ENCODE data around the gene POU3F1.

The POU3F1 gene

DNA sequence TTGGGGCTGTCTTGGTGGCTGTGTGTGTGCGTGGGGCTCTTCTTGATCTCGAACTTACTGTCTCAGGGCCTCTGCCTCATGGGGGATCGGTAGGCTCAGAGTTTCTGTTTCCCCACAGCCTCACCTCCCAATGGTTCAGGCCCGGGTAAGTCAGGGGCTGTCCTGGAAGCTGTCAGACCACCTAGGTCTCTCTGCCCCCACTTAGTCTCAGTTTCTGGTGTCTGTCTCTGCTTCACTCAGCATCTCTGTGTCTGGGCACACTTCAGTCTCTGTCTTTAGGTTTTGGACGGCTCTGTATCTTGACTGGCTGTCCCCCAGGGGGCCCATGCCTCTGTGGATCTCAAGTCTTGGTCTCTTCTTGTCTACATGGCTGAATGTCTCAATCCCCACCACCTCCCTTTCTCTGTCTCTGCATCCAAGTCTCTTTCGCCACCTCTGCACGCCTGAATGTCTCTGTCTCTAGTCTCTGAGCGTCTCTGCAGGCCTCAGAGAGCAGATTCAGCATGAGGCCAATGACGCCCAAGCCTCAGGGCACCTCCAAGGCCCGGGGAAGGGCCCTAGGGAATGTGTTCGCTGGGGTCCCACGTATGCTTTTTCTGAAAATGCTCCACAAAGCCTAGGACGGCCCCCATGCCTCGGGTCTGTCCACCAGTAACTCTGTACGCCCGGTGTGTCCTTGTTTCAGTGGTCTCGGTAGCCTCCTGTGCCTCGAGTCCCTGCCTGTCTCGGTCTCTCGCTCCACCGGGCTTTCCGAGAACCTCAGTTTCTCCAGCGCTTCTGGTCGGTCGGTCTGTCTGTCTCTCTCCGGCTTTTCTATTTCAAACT, 42.1 kb downstream of the POU3F1 start:
- peak in 3 of 4 experiments; percentile 23 to 44 (median 33) for DNase-seq

DNA sequence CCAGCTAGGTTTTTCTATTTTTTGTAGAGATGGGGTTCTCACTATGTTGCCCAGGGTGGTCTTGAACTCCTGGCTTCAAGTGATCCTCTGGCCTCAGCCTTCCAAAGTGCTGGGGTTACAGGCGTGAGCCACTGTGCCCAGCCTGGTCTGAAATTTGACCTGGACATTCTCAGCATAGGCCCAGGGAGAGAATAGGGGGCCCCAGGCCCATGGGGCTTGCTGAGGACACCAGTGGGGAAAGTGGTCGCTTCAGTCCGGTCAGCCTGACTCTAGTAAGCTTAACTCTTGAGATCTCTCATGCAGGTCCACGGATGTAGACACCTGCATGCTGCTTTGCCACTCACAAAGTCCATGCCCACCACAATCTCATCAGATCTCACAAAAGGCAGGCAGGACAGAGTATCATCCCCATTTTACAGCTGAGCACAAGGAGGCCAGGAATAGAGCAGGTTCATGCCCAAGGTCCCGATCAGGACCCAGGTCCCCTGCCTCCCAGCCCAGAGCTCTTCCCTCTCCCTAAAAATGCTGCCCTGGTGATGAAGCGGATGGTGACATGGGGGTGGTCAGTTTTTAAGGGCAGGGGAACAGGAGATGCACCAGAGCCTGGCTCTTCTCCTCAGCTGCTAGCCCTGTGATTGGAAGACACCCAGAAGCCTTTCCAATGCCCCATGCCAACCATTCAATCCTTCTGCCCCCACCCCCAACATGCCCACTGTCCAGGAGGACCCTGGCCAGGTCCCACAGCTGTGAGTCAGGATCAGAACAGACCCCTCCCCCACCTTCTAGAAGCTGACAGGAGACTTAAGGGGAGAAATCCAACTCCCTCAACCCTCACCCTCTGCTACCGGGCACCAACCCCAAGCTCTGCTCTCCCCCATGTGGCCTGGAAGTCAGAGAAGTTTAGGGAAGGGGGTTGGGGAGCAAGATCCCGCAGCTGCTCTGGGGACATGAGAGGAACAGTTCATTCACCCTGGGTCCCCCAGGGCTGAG, 43.0 kb downstream of the POU3F1 start:
- DNase-seq: peak in 3 of 4 experiments; percentile 28 to 51 (median 36)

DNA sequence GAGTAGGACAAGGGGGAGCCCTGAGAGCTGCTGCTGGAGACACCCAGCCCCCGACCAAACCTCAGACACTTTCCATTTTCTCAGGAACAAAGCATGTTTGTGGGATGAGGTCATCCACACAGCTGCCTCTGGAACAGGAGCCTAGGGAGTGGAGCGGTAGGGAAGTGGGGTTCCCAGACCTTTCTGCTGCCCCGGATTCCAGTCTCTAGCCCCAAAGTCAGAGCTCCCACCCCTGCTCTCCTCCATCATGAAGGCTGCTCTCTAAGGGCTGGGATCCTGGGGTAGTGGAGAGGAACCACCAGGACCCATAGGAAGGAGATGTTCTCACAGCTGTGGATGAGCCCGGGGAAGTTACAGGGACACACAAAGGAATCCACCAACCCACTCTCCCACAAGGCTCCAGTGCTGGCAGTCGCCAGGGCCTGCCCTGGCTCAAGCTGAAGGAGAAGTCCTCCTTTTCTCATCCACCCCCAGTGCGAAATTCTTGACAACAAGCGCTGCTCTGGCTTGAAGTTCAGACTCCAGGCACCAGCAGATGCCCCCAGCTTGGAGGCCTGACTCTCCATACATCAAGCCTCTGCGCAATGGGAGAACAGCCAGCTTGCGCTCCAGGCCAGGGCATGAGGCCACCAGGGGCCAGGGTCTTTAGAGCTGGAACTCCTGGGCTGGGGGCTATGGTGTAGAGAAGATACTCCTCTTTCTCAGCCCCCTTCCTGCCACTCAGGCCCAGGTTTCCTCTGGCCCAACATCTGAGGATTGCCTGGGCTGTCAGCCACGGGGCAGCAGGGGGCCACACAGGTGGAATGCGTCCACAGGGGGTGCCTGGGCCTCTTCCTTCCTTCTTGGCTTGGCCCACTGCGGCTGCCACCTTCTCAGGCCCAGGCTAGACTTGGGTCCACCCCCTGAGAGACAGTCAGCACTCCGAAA, 45.8 kb downstream of the POU3F1 start:
- DNase-seq: peak; percentile 46 to 76 (median 64)

DNA sequence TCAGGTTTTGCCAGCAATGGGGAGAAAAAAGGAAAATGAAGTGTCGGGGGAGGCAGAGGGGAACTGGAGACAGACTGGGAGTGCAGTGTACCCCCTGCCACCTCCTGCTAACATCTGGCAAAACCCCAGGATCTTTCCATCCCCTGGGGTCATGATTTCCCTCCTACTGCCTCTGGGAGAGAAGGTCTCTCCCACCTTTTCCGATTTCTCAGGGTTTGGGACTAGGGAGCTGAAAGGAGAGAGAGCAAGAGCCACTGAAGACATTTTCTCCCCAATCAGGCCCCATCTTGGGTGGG, 46.4 kb downstream of the POU3F1 start:
- DNase-seq: no peak

DNA sequence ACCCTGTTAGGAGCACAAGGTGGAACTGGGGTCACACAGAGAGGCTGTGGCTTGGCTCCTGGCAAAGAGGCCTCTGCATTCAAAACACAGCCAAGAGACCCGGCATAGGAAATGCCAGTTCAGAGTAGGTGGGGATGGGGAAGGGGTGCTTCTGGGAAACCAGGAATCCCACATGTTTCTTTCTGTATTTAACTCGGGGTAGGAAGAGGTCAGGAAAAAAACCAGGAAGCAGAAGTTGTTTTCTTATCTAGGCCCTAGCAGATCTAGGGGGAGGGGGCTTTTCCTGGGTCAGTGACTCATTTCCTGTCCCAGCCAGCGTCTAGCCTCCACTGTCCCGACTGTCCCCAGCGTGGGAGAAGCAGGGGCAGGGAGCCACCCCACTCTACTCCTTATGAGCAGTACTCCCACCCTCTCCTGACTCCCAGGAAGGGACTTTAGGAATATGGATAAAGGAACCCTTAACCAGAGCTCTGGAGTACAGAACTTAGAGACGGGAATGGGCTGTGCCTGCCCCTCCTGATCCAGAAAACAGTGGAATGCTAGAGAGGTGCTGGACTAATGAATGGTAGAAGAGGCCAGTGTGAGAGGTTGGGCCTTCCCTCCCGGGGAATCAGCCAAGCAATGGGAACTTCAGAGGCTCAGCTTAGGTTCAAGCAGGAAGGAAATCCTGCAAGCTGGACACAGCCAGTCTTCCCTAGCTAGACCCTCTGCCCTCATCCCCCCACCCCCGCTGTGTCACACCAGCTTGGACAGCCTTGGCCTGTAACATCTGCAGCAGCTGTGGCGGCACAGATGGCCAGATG, 47.0 kb downstream of the POU3F1 start:
- peak; percentile 60 to 81 (median 76) for DNase-seq

DNA sequence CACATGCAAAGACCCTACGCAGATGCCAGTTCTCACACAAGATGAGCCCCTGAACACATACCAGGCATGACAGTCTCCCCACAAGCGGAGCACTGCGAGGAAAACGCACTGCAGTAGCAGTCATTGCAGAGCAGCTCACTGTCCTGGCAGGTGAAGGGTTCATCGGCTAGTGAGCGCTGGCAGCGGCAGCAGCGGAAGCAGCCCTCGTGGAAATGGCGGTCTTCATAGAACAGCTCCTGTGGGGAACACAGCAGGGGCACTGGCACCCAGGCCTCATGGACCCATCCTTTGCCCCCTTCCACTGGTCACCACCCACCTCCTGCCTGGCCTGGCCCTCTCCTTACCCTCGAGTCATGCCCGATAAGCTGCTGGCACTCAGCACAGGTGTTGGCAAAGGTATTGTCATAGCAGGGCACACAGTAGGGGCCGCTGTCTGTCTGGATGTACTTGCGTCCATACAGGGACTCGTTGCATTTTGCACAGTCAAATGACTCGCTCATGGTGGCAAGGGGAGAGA, 47.6 kb downstream of the POU3F1 start:
- no peak for DNase-seq

DNA sequence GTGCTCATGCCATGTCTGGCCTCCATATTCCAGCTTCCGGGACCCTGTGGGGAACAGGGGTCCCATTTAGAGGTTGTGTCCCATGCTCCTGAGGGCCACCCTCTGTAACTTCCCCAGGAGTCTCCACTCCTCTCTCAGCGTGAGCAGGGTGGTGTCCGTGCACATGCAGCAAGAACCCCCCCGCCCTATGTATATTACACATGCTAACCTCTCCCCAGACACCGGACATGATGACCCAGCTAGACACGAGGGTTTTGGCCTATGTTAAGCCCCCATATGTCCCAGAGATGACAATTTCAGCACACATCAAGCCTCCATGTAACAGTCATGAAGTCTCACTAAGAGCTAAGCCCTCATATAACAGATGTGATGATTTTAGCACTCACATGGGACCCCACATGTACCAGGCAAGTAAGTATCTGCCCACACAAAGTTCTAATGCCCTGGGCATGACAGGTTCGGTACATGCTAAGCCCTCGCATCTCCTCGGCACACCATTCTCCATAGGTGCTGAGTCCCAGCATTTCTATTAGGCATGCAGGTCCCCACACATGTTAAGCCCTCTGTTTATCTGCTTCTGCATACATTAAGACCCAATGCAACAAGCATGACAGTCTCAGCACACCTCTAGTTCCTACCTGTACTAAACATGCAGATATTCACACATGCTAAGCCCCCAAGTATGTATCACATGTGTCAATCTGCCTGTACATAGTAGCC, 48.3 kb downstream of the POU3F1 start:
- no peak for DNase-seq

DNA sequence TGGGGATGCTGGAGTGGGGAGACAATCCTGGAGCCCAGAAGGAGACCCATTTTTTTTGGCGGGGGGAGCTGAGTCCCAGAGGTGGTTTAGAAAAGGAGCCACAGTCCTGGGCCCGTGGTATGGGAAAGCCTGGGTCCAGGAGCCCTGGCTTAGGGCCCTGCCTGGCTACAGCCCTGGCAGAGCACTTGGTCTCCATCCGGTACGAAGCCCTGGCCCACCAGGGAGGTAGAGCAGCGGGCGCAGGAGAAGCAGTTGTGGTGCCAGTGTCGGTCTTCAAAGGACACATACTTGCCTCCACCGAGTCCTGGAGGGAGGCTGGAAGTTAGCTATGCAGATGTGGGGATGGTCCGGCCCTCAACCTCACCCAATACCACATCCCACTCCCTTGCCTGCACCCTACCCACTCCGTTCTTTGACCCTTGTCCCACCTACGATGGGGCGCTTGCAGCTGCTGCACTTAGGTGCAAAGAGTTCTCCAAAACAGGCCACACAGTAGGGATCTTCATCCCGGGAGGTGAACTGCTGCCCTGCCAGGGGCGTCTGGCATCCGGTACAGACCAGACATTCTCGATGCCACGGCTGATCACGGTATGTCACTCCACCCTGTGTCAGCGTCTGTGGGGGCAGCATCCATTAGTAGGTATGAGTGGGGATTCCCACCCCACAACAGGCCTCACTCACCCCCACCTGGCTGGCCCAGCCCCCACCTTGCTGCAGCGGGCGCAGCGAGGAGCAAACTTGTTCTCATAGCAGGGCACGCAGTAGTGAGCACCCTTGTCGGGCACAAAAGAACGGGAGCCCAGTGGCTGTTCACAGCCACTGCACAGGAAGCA, 49.1 kb downstream of the POU3F1 start:
- no peak for DNase-seq

DNA sequence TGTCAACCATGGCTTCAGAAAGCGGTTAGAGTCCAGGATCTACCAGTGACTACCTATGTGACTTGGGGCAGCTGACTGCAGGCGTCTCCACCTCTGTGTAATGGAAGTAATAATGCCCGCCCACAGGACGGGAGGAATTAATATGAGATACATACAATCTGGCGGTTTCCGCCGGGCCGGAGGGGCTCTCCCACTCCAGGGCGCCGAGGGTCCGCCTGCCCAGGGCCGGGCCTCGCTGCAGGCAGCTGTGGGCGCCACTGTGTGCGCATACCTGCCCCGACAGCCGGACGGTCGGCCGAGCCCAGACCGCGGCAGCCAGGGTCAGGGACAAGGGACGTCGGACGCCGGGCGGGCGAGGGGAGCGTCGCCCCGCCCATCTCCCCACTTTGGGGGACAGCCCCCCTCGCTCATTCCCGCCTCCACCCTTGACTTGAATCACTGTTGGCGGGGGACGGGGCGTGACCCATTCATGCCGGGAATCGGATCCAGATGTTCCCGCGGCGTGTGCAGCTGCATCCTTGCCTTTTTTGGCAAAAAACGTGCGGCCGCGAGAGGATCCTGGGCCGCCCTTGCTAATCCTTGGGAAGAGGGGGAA, 50.7 kb downstream of the POU3F1 start:
- peak; percentile 52 to 83 (median 62) for DNase-seq

DNA sequence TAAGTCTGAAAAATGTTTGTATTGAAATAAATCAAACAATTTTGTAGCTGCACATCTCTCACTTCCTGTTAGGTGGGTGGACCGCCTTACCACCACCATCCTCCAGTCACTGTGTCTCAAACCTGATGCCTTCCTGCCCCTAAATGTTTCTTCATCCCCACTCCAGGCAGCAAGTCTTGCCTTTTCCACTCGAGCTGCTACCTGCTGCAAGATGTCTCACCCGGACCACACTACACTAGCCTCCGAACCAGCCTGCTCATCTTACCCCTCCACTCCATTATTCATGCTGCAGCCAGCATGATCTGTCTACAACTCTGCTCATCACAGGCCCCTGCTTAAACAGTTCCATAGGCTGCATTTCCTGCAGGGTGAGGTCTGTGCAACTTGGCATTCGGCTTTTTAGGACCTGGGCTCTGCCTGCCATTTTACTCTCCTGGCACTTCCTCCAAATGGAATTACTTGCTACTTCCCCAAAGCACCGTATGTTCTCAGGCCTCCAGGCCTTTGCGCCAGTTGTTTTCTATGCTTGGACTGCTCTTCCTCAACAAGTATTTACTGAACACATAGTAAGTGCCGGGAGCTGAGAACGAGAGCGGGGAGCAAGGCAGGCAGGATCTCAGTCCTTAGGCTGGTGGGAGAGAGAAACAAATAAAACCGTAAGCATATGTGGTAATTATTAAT, 51.6 kb downstream of the POU3F1 start:
- DNase-seq: peak; percentile 58 to 76 (median 72)

Data from suppressor macrophage (primary cell).